Esophagus squamous epithelium (tissue), 4 donors: ENCODE results near the gene SAP130.

Experiments
- CTCF ChIP-seq, 6 experiments: fragments of 450-650 bp in 4 of 6; fragments of 200-600 bp in 2 of 6; sonication (generic) in 2 of 6; IDR thresholded peaks; one replicate each; pipeline ENCODE4 v1.5.1; 2016 to 2019; ENCODE audit warnings: antibody characterized with exemption in 6 of 6, mild to moderate bottlenecking in 4 of 6, moderate library complexity in 4 of 6
- POLR2A ChIP-seq, 4 donors: fragments of 450-650 bp; IDR thresholded peaks; one replicate each; pipeline ENCODE4 v1.6.1; 2017; ENCODE audit warnings: antibody characterized with exemption in 4 of 4, mild to moderate bottlenecking in 4 of 4, moderate library complexity in 3 of 4

GRCh38 chr2:128076461-128077106 is 48.7 kb upstream of the SAP130 start:
- TF ChIP-seq CTCF (IDR thresholded peaks at IDR 0.05): no peak
- no peak for TF ChIP-seq POLR2A (IDR thresholded peaks at IDR 0.05)
